GM12878 (cell line): ENCODE measurements around the gene SLC2A4RG.

Experiments used
- CHD2 ChIP-seq: IDR thresholded peaks from 2 replicates; pipeline ENCODE4 v1.6.1; 2011; ENCODE audit warnings: low read depth, low read length, improper control_type of control experiment, borderline replicate concordance
- EGR1 ChIP-seq, 2 experiments: IDR thresholded peaks; 1 replicate in 1 of 2; 2 replicates in 1 of 2; pipeline ENCODE4 v1.6.1; 2011 to 2012; ENCODE audit warnings: low read depth in 2 of 2, low read length in 2 of 2, borderline replicate concordance in 1 of 2, mild to moderate bottlenecking in 1 of 2, moderate library complexity in 1 of 2
- EP300 ChIP-seq, 2 experiments: fragments of 150-350 bp in 1 of 2; IDR thresholded peaks; 2 replicates each; pipeline ENCODE4 v1.6.1; 2011 to 2012; ENCODE audit warnings: low read depth in 2 of 2, low read length in 2 of 2, borderline replicate concordance in 1 of 2, improper control_type of control experiment in 1 of 2, inconsistent platforms in 1 of 2; ENCODE audit not compliant: control insufficient read depth in 1 of 2
- EZH2 ChIP-seq: IDR thresholded peaks from 2 replicates; pipeline ENCODE4 v1.6.1; 2012; ENCODE audit warnings: low read depth, mild to moderate bottlenecking, control low read depth, inconsistent platforms, low read length, borderline replicate concordance; ENCODE audit not compliant: control insufficient read depth
- IKZF1 ChIP-seq: fragments of 450-650 bp; conservative IDR thresholded peaks from 2 replicates; pipeline ENCODE4 v1.6.1; 2017; ENCODE audit warnings: antibody characterized with exemption, mild to moderate bottlenecking
- NBN ChIP-seq: fragments of 450-650 bp; IDR thresholded peaks from 2 replicates; pipeline ENCODE4 v1.6.1; 2016
- NRF1 ChIP-seq: conservative IDR thresholded peaks from 2 replicates; pipeline ENCODE4 v1.6.1; 2011; ENCODE audit warnings: mild to moderate bottlenecking, low read depth, low read length, improper control_type of control experiment
- POLR2A ChIP-seq: IDR thresholded peaks from 2 replicates; pipeline ENCODE4 v1.6.1; 2011; ENCODE audit warnings: low read depth, mild to moderate bottlenecking, low read length
- POLR2AphosphoS5 ChIP-seq: IDR thresholded peaks from 2 replicates; pipeline ENCODE4 v1.6.1; 2011; ENCODE audit warnings: mild to moderate bottlenecking, low read length, inconsistent platforms
- STAT3 ChIP-seq: IDR thresholded peaks from 2 replicates; pipeline ENCODE4 v1.6.1; 2011; ENCODE audit warnings: low read depth, low read length, improper control_type of control experiment
- TF ChIP-seq, protein P1 (sequence below), 3 experiments: IDR thresholded peaks in 2 of 3; conservative IDR thresholded peaks in 1 of 3; 2 replicates each; pipeline ENCODE4 v1.5.1; 2011; ENCODE audit warnings: low read depth in 3 of 3, low read length in 3 of 3, mild to moderate bottlenecking in 3 of 3, control low read depth in 2 of 3, moderate library complexity in 2 of 3, inconsistent platforms in 1 of 3, mixed read lengths in 1 of 3; ENCODE audit not compliant: control insufficient read depth in 2 of 3, insufficient read depth in 1 of 3; ENCODE audit errors: extremely low read depth in 1 of 3

DNA sequence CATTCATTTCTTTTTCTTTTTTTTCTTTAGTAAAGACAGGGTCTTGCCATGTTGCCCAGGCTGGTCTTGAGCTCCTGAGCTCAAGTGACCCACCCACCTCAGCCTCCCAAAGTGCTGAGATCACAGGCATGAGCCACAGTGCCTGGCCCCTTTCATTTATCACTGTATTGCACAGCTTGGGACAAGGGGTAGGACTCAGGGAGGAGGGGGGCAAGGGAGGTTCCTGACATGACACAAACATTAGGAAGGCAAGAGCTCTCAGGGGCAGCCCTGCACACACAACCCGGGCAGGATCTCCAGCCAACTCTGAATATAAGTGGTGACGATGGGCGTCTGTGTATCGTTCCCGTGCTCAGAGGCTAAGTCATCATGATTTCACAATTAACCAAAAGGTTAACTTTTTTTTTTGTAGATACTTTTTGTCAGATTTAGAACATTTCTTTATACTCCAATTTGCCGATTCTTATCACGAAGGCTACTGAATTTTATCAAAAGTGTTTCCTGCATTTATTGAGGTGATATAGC, 19.9 kb downstream of the SLC2A4RG start:
- no peak for TF ChIP-seq NRF1
- no peak for TF ChIP-seq IKZF1
- no peak for TF ChIP-seq CHD2
- no peak for TF ChIP-seq EZH2
- TF ChIP-seq EGR1 (IDR thresholded peaks at IDR 0.05; ENCODE audit: borderline replicate concordance in 1 of 2, low read depth in 2 of 2, low read length in 2 of 2), result no peak
- no peak for TF ChIP-seq EP300 (IDR thresholded peaks at IDR 0.05; ENCODE audit: borderline replicate concordance in 1 of 2, control insufficient read depth in 1 of 2, low read depth in 2 of 2, low read length in 2 of 2)
- no peak for TF ChIP-seq POLR2A
- TF ChIP-seq STAT3, result no peak
- TF ChIP-seq, protein P1, sequence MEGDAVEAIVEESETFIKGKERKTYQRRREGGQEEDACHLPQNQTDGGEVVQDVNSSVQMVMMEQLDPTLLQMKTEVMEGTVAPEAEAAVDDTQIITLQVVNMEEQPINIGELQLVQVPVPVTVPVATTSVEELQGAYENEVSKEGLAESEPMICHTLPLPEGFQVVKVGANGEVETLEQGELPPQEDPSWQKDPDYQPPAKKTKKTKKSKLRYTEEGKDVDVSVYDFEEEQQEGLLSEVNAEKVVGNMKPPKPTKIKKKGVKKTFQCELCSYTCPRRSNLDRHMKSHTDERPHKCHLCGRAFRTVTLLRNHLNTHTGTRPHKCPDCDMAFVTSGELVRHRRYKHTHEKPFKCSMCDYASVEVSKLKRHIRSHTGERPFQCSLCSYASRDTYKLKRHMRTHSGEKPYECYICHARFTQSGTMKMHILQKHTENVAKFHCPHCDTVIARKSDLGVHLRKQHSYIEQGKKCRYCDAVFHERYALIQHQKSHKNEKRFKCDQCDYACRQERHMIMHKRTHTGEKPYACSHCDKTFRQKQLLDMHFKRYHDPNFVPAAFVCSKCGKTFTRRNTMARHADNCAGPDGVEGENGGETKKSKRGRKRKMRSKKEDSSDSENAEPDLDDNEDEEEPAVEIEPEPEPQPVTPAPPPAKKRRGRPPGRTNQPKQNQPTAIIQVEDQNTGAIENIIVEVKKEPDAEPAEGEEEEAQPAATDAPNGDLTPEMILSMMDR (IDR thresholded peaks at IDR 0.05 in 2 of 3, conservative IDR thresholded peaks at IDR 0.05 in 1 of 3; ENCODE audit: control insufficient read depth in 2 of 3, extremely low read depth in 1 of 3, insufficient read depth in 1 of 3, low read depth in 3 of 3, low read length in 3 of 3), result no peak
- TF ChIP-seq NBN, result no peak
- no peak for TF ChIP-seq POLR2AphosphoS5
